SIG-M5 (cell line): ENCODE data around the gene TUBB1.

Experiments used
- DNase-seq: peaks from one replicate; lab custom pipeline; 2025; lab: John Stamatoyannopoulos, UW

Gene TUBB1

DNA sequence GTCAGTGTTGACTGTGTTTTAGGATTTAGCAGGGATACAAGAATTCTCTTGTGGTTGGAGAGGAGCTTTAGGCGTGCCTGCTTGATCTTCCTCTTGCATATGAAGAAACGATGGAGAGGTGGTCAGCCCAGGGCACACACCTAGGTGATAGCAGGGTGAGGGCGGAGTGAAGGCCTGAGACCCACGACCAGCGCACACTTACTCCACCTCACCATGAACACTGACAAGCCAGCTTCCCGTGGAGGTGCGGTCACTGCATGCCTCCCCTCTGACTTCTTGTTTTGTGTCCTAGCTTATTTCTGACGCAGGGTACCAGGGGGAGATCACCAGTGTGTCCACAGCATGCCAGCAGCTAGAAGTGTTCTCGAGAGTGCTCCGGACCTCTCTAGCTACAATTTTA lies 30.0 kb upstream of the TUBB1 start:
- DNase-seq, result no peak

- DNase-seq, result no peak
Observed at GRCh38 chr20:58990651-58991445, 28.4 kb upstream of the TUBB1 start.

- DNase-seq, result no peak
Observed at GRCh38 chr20:58991715-58992114, 27.5 kb upstream of the TUBB1 start.

DNA sequence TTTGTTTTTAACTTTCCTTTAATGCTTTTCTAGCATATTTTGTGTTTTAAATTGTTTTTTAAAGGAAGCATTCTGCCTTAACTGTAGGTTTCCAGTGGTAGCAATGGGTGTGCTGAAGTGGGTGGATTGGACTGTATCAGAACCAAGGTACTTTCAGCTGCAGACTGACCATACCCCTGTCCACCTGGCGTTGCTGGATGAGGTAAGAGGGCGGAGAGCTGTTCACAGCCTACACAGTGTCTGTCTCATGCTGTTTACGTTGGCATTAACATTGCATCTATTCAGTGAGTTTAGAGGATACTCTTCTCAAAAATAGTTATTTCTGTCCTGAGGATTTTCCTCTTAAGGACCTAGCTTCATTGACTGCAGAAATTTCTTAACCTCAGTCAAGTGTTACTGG lies 26.3 kb upstream of the TUBB1 start:
- DNase-seq, result no peak

- no peak for DNase-seq
Observed at GRCh38 chr20:58993332-58994248, 25.6 kb upstream of the TUBB1 start.

DNA sequence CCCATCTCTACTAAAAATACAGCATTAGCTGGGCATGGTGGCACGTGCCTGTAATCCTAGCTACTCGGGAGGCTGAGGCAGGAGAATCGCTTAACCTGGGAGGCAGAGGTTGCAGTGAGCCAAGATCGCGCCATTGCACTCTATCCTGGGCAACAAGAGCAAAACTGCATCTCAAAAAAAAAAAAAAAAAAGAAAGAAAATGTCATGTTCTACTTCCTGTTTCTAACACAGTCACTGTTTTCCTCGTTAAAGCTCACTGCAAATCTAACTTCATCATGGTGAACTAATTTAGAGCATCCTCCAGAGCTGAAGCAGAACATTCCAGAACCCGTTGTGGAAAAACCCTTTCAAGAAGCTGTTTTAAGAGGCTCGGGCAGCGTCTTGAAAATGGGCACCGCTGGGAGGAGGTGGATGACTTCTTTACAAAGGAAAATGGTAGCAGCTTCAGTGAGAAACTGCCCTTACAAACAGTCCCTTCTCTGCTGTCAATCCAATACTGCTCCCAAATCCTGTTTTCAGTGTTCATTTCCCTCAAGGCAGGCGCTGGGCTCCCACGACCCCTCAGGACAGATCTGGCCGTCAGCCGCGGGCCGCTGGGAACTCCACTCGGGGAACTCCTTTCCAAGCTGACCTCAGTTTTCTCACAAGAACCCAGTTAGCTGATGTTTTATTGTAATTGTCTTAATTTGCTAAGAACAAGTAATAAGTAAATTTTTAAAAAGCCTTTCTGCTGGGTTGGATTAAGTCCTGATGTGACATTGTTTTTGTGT lies 24.7 kb upstream of the TUBB1 start:
- DNase-seq, result no peak

DNA sequence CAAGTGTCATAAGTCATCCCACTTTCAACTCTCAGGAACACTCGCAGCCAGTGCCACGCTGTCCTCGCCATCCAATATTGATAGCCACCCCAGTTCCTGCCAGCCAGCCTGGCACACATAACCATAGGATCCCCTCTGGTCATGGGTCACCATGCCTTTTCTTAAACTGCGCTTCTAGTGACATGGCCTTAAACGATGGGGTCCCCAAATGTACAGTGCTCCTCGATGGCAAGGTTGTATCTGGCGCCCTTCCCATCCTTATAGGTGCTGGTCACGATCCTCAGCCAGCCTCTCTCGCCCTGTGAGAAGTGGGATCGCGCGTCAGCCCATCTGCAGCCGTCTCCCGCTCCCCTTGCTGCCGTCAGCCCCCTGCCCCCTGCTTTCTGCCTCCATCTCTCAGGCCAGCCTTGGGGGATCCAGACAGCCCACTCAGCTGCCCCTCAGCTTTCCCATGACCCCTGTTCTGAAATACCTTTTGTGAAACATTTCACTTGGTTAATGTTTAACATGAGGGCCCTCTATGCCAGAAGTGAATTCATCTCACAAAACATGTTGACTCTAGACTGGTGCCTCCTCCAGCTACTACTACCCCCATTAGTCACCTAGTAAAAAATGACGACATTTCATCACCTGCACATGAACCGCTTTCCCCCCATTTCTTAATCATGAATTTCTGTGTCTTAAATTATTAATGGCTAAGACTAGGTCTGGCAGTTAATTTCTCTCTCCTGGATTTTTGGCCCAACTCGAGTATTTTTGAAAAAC lies 23.6 kb upstream of the TUBB1 start:
- DNase-seq, result no peak

DNA sequence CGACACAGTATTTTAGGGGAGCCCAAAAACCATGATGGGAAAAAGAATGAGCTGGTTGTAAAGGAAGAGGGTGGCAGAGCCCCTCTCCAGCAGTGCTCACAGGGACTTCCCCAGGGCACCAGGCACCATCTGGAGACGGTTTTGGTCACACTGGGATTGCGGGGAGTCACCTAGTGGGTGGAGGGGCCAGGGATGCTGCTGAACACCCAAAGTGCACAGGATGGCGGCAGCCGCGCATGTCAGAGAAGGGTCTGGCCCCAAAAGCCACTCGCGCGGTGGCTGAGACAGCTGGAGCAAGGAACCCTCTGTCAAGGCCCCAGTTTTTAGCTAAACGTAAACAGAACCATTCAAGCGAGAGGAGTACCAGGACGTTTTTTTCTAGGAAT lies 23.0 kb upstream of the TUBB1 start:
- no peak for DNase-seq

- DNase-seq, result no peak
Observed at GRCh38 chr20:58997141-58997770, 22.0 kb upstream of the TUBB1 start.

GRCh38 chr20:58998656-58999055 lies 20.6 kb upstream of the TUBB1 start:
- no peak for DNase-seq

GRCh38 chr20:59000326-59000725 lies 18.9 kb upstream of the TUBB1 start:
- no peak for DNase-seq

DNA sequence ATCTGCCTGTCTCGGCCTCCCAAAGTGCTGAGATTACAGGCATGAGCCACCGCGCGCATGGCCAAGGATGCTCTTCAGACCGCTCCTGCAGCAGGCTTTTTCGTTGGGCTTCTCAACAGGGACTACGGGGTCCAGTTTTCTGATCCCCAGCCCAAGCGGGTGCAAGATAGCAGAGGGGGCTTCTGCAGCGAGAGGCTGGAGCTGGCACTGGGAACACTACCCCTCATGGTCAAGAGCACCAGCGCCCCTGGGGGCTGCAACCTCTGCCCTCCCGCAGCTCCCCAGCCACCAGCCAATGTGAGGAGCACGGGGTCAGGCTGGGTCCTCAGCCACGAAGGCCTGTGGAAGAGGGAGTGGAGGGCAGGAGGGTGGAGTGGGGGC lies 18.2 kb upstream of the TUBB1 start:
- DNase-seq, result no peak

GRCh38 chr20:59001449-59002171 lies 17.6 kb upstream of the TUBB1 start:
- DNase-seq, result no peak

GRCh38 chr20:59002388-59002787 lies 16.8 kb upstream of the TUBB1 start:
- DNase-seq, result no peak

DNA sequence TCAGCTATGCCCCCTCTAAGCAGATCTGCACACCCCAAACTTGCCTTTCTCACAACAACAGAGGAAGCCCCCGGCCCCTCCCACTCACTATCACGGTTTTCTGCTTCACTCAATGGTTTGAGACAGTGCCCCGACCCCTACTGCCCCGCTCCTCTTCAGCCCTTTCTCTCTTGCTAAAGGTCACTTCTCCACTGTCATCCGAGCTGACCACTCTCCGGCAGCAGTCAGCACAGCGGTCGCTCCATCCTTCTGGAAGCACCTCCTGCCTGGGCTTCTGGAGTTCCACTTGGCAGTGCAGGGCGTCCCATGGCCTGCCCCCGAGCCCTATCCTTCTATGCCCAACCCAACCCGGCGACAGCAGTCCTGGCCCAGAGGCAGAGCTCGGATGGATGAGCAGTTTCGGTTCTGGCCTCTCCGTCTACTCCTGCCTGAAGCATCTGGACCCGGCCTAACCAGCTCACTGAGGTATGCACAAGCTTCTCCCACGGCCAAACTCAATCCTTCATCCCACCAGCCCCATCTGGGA lies 16.3 kb upstream of the TUBB1 start:
- no peak for DNase-seq

DNA sequence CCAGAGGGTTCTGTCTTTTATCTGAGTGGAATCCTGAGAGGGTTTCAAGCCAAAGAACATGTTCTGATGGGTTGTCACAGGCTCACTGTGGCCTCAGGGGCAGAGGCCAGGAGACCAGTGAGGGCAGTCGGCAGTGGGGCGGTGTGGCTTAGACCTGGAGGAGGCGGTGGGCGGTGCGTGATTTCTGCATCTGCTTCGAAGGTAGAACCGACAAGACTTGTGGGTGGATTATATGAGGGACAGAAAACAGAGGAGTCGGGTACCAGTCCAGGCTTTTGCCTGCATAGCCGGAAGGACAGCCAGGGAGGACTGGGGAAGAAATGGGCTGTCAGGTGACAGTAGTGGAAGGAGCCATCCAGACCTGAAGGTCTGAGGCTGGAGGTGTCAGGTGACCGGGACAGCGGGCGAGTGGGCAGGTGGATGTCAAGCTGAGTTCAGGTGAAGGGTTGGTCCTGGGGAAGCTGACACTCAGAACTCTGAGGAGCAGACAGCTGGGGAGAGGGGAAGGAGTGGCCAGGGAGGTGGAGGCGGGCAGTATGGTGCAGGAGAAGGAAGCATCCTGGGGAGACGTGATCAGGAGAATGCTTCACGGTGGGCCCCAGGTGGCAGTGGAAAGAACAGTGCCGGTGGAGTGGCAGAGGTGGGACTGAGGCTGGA lies 15.3 kb upstream of the TUBB1 start:
- DNase-seq, result no peak

DNA sequence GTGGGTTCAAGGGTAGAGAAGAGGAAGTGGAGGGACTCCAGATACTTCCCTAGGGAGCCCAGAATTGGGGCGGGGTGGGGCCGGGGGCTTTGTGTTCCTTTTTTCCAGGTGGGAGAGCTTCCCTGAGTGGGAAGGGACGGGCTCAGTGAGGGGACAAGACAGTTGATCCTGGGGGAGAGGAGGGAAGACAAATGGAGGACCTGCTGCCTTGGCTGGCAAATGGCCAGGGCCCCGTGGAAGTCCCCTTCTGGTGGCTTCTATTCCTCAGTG lies 14.8 kb upstream of the TUBB1 start:
- DNase-seq, result no peak

GRCh38 chr20:59004763-59005522 lies 14.3 kb upstream of the TUBB1 start:
- no peak for DNase-seq

- no peak for DNase-seq
Observed at GRCh38 chr20:59005523-59006166, 13.6 kb upstream of the TUBB1 start.
